ENCODE data around the gene RBM23. TPM values are rescaled to one million over a fixed set of nuclear protein-coding genes. Genes with fewer than 3 reads are reported as not detected.

The RBM23 gene
- total RNA-seq, 2 experiments from 2014 or later = 46.9 to 55.2 TPM

DNA sequence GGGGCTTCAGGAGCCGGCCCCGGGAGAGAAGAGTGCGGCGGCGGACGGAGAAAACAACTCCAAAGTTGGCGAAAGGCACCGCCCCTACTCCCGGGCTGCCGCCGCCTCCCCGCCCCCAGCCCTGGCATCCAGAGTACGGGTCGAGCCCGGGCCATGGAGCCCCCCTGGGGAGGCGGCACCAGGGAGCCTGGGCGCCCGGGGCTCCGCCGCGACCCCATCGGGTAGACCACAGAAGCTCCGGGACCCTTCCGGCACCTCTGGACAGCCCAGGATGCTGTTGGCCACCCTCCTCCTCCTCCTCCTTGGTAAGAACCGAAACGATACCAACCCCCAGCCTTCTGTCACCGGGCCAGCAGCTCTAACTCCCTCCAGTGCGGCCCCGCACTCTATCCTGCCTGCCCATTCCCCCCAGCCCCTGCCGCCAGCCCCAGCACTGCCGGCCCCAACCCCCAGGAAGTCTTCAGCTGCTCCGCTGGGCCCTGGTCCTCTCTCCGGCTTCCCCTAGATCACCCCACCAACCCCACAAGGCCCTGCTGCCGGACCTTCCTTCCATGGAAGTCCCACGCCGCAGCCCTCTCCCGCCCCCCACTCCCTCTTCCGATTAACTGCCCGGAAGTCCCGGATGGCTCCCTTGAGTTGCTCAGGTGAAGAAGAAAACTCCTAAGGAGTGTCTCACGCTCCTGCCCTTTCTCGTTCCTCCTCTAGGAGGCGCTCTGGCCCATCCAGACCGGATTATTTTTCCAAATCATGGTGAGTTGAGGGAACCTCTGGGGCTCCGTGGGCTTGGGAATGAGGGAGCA, 46.7 kb downstream of the RBM23 start:
- Mint-ChIP-seq H3K4me3 (peak overlapping the region; percentile 93), H3K27ac (peak overlapping the region; percentile 79), H3K36me3 (ENCODE audit: low read depth) (peaks cover 11% of the 10 kb centered on the region), H3K9me3 (no peaks in the 10 kb centered on the region), H3K27me3 (no peaks in the 10 kb centered on the region), H3K4me1 (ENCODE audit: low read depth) (peaks cover 25% of the 10 kb centered on the region)
- ChIA-PET POLR2A (interaction anchor here (0.6 to 4.2 kb wide), 13 partner anchors 11 to 316 kb away, joined by 3 to 16 read pairs (median 5); partner anchors contain the start of genes DAD1, HAUS4, PRMT5 and RBM23), CTCF (interaction anchor here (0.5 to 6.2 kb wide), 38 partner anchors 11 to 1232 kb away, joined by 3 to 187 read pairs (median 4); partner anchors contain the start of genes HAUS4, OXA1L, PRMT5 and RBM23)
- DNase-seq (peak; percentile 78), ATAC-seq (peak; percentile 22)
- TF ChIP-seq, protein P1, sequence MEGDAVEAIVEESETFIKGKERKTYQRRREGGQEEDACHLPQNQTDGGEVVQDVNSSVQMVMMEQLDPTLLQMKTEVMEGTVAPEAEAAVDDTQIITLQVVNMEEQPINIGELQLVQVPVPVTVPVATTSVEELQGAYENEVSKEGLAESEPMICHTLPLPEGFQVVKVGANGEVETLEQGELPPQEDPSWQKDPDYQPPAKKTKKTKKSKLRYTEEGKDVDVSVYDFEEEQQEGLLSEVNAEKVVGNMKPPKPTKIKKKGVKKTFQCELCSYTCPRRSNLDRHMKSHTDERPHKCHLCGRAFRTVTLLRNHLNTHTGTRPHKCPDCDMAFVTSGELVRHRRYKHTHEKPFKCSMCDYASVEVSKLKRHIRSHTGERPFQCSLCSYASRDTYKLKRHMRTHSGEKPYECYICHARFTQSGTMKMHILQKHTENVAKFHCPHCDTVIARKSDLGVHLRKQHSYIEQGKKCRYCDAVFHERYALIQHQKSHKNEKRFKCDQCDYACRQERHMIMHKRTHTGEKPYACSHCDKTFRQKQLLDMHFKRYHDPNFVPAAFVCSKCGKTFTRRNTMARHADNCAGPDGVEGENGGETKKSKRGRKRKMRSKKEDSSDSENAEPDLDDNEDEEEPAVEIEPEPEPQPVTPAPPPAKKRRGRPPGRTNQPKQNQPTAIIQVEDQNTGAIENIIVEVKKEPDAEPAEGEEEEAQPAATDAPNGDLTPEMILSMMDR (IDR thresholded peaks at IDR 0.05) = peak; percentile 91
- intact Hi-C loops (cut with micrococcal nuclease) = loop anchor here (5.0 kb wide), 1 partner anchor 45 kb away; the partner anchor contains the start of gene RBM23

DNA sequence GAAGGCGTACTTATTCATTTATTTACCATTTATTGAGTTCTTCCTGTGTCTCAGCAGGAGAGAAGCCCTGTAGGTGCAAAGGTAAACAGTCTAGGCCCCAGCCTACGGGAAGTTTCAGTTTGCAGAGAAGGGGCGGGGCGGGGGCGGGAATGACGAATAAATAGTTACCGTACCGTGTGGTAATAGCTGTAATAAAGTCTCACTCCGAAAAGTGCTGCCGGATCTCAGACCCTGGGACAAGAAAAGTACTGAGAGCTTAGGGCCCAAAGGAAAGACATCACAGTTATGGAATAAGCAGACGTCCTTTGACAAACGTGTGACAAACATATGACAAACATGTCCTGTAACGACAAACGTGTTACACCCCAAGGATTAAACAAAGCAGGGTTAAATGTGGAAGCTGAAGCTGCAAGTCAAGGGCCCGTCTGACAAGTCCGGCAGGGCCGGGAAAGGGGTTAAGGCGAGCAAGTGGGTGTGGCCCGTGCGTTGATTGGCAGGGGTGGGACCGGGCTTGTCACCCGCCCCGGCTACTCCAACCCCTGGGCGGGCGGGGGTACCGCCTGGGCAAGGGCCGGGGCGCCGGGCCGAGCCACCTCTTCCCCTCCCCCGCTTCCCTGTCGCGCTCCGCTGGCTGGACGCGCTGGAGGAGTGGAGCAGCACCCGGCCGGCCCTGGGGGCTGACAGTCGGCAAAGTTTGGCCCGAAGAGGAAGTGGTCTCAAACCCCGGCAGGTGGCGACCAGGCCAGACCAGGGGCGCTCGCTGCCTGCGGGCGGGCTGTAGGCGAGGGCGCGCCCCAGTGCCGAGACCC, 47.5 kb downstream of the RBM23 start, which contains the start of gene LRP10:
LRP10 (plus strand) TSS at position 517 of the 809 bp plus-strand sequence. CDS start 564 bp downstream, outside the sequence.
- TF ChIP-seq, protein P1 (IDR thresholded peaks at IDR 0.05) = no peak
- Mint-ChIP-seq H3K36me3 (ENCODE audit: low read depth) (peaks cover 11% of the 10 kb centered on the region), H3K4me3 (peak within 1 kb of the TSS; percentile 93), H3K27ac (peak within 1 kb of the TSS; percentile 100), H3K9me3 (no peaks in the 10 kb centered on the region), H3K27me3 (no peaks in the 10 kb centered on the region), H3K4me1 (ENCODE audit: low read depth) (peaks cover 25% of the 10 kb centered on the region)
- DNase-seq (peak; percentile 90), ATAC-seq (peak; percentile 83)
- intact Hi-C loops (cut with micrococcal nuclease) = loop anchor here (5.0 kb wide), 1 partner anchor 46 kb away; the partner anchor contains the start of gene RBM23
- CTCF ChIA-PET = interaction anchor here (0.6 to 6.2 kb wide), 33 partner anchors 10 to 1231 kb away, joined by 3 to 187 read pairs (median 5); partner anchors contain the start of genes HAUS4, OXA1L, PRMT5 and RBM23
- POLR2A ChIA-PET = interaction anchor here (0.6 to 4.2 kb wide), 16 partner anchors 12 to 340 kb away, joined by 3 to 16 read pairs (median 4); partner anchors contain the start of genes DAD1, HAUS4, PRMT5 and RBM23

DNA sequence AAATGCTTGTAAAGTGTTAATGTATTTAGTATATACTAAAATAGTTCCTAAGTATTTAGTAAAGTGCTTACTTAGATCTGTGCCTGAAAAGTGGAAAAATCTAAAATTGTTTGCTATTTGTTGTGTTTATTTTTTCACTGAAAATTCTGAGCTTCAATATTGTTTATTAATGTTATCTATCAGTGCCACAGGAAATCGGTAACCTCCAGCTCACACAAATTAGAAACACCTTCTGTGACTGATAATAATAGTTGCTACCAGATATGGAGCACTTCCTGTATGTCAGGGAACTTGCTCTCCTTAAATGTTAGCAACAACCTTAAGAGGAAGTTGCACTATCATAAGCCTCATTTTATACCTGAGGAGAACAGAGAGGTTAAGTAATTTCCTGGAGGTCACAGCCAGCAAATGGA, 48.1 kb downstream of the RBM23 start:
- ATAC-seq (no peak), DNase-seq (no peak)
- Mint-ChIP-seq H3K4me1 (ENCODE audit: low read depth) (peaks cover 25% of the 10 kb centered on the region), H3K27ac (peak overlapping the region; percentile 100), H3K9me3 (no peaks in the 10 kb centered on the region), H3K4me3 (peak overlapping the region; percentile 93), H3K36me3 (ENCODE audit: low read depth) (peaks cover 8% of the 10 kb centered on the region), H3K27me3 (no peaks in the 10 kb centered on the region)
- TF ChIP-seq, protein P1 (IDR thresholded peaks at IDR 0.05) = no peak
- intact Hi-C loops (cut with micrococcal nuclease) = loop anchor here (5.0 kb wide), 1 partner anchor 46 kb away; the partner anchor contains the start of gene RBM23
- ChIA-PET CTCF (interaction anchor here (0.6 to 6.2 kb wide), 19 partner anchors 10 to 314 kb away, joined by 3 to 187 read pairs (median 5); partner anchors contain the start of gene REM2), POLR2A (interaction anchor here (0.6 to 4.2 kb wide), 15 partner anchors 11 to 339 kb away, joined by 3 to 16 read pairs (median 5); partner anchors contain the start of genes HAUS4, PRMT5, RBM23 and REM2)

DNA sequence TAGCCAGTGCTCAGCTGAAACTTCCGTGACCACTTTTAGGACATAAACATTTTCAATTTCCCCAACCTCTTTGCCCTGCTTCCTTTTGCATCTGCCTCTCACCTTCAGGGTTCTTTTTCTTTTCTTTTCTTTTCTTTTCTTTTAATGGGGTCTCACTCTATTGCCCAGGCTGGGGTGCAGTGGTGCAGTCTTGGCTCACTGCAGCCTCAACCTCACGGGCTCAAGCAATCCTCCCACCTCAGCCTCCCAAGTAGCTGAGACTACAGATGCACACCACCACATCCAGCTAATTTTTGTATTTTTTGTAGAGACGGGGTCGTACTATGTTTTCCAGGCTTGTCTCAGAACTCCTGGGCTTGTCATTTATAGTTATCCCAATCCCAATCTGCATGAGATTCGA, 52.1 kb downstream of the RBM23 start:
- Mint-ChIP-seq H3K4me3 (no peak overlapping the region), H3K36me3 (ENCODE audit: low read depth) (no peaks in the 10 kb centered on the region), H3K27ac (no peak overlapping the region), H3K27me3 (peaks cover 4% of the 10 kb centered on the region), H3K9me3 (no peaks in the 10 kb centered on the region), H3K4me1 (ENCODE audit: low read depth) (peaks cover 12% of the 10 kb centered on the region)
- ChIA-PET CTCF (interaction anchor here (1.4 to 20.8 kb wide), 2 partner anchors 8 to 38 kb away, joined by 3 to 469 read pairs; partner anchors contain the start of genes MMP14 and MRPL52), POLR2A (interaction anchor here (0.6 to 1.1 kb wide), 2 partner anchors 101 to 314 kb away, joined by 3 read pairs; no protein-coding TSS in a partner anchor)
- no peak for ATAC-seq
- intact Hi-C loops (cut with micrococcal nuclease) = no loop called here
- TF ChIP-seq, protein P1 (IDR thresholded peaks at IDR 0.05) = no peak
- no peak for DNase-seq
